Large intestine (tissue), 3 donors: Measurements from ENCODE around the gene WNT11. TPM values are rescaled to one million over a fixed set of nuclear protein-coding genes. Genes with fewer than 3 reads are reported as not detected.
A peak's percentile ranks its signal among the peaks of the same experiment; 100 is the strongest.

Experiments used
- DNase-seq, 2 donors: peaks; one replicate each; pipeline versions ENCODE4 v3.0.0 to v3.0.0-alpha.2; 2013
- H3K27ac ChIP-seq: one replicate; pipeline ENCODE4 v1.5.1; 2013; ENCODE audit warnings: low read length
- H3K27me3 ChIP-seq: 2 replicates; pipeline ENCODE4 v1.6.1; 2013; ENCODE audit warnings: low read length; ENCODE audit not compliant: control insufficient read depth, insufficient read depth
- H3K36me3 ChIP-seq: 2 replicates; pipeline ENCODE4 v1.6.1; 2013; ENCODE audit warnings: low read length; ENCODE audit not compliant: control insufficient read depth, insufficient read depth
- H3K4me1 ChIP-seq: one replicate; pipeline ENCODE4 v1.6.1; 2013; ENCODE audit warnings: low read length; ENCODE audit not compliant: control insufficient read depth, insufficient read depth
- H3K4me3 ChIP-seq: one replicate; pipeline ENCODE4 v1.5.1; 2013; ENCODE audit warnings: low read length
- H3K9me3 ChIP-seq: one replicate; pipeline ENCODE4 v1.6.1; 2013; ENCODE audit warnings: mild to moderate bottlenecking, low read depth, low read length, moderate library complexity; ENCODE audit not compliant: control insufficient read depth
- WGBS: methylation state at CpG from one replicate; pipeline ENCODE4 v1.1.5; 2013; ENCODE audit warnings: low lambda C conversion rate; ENCODE audit not compliant: insufficient coverage; 5-methylcytosine and 5-hydroxymethylcytosine counted together
- polyA plus RNA-seq: library from polyadenylated mRNA; unstranded; fragments of 120-200 nt; gene quantifications from one replicate; pipeline ENCODE4 v1.2.1, GENCODE V29; 2013

WNT11 gene
- polyA plus RNA-seq, 1 donor, result 14.4 TPM

- H3K36me3 ChIP-seq, result no peaks in the 10 kb centered on the region
- WGBS, result no CpG with 5 or more reads among the region's 3 CpGs
These were observed 12.9 kb upstream of the WNT11 start for GRCh38 chr11:76219243-76219642.

GRCh38 chr11:76218449-76219178, 12.3 kb upstream of the WNT11 start:
- DNase-seq, result no peak
- H3K4me3 ChIP-seq, result no peak overlapping the region
- peaks cover 2% of the 10 kb centered on the region for H3K4me1 ChIP-seq
- H3K27ac ChIP-seq, result no peak overlapping the region
- no CpG with 5 or more reads among the region's 9 CpGs for WGBS
- H3K9me3 ChIP-seq, result no peaks in the 10 kb centered on the region
- peaks cover 4% of the 10 kb centered on the region for H3K27me3 ChIP-seq
- H3K36me3 ChIP-seq, result no peaks in the 10 kb centered on the region

More at GRCh38 chr11:76219243-76219642, 12.9 kb upstream of the WNT11 start:
- Histone ChIP-seq H3K4me3 (no peak overlapping the region), H3K27ac (no peak overlapping the region), H3K27me3 (peaks cover 2% of the 10 kb centered on the region), H3K4me1 (peaks cover 4% of the 10 kb centered on the region), H3K9me3 (no peaks in the 10 kb centered on the region)
- no peak for DNase-seq

- no peak overlapping the region for H3K27ac ChIP-seq
- H3K27me3 ChIP-seq, result peaks cover 13% of the 10 kb centered on the region
- WGBS, result 50% methylated on average over 1 of the region's 8 CpGs
- H3K36me3 ChIP-seq, result no peaks in the 10 kb centered on the region
- no peaks in the 10 kb centered on the region for H3K9me3 ChIP-seq
- peaks cover 2% of the 10 kb centered on the region for H3K4me1 ChIP-seq
- H3K4me3 ChIP-seq, result no peak overlapping the region
- peak in 1 of 2 donors; percentile 31 for DNase-seq
These were observed 11.4 kb upstream of the WNT11 start for GRCh38 chr11:76217653-76218160.

- H3K4me1 ChIP-seq, result peaks cover 2% of the 10 kb centered on the region
- H3K4me3 ChIP-seq, result no peak overlapping the region
- no CpG with 5 or more reads among the region's 9 CpGs for WGBS
- DNase-seq, result no peak
- no peak overlapping the region for H3K27ac ChIP-seq
- no peaks in the 10 kb centered on the region for H3K36me3 ChIP-seq
- H3K9me3 ChIP-seq, result no peaks in the 10 kb centered on the region
- peaks cover 23% of the 10 kb centered on the region for H3K27me3 ChIP-seq
These were observed 10.4 kb upstream of the WNT11 start for GRCh38 chr11:76216536-76217325.

GRCh38 chr11:76215941-76216340, 9.6 kb upstream of the WNT11 start:
- peaks cover 2% of the 10 kb centered on the region for H3K4me1 ChIP-seq
- no peak overlapping the region for H3K27ac ChIP-seq
- no peak overlapping the region for H3K4me3 ChIP-seq
- no peaks in the 10 kb centered on the region for H3K9me3 ChIP-seq
- no peak for DNase-seq
- H3K36me3 ChIP-seq, result no peaks in the 10 kb centered on the region
- H3K27me3 ChIP-seq, result peaks cover 31% of the 10 kb centered on the region
- no CpG with 5 or more reads among the region's 6 CpGs for WGBS

GRCh38 chr11:76214968-76215548, 8.8 kb upstream of the WNT11 start:
- Histone ChIP-seq H3K36me3 (no peaks in the 10 kb centered on the region), H3K9me3 (no peaks in the 10 kb centered on the region), H3K27me3 (peaks cover 35% of the 10 kb centered on the region), H3K4me3 (no peak overlapping the region), H3K27ac (no peak overlapping the region), H3K4me1 (peaks cover 6% of the 10 kb centered on the region)
- WGBS, result no CpG with 5 or more reads among the region's 7 CpGs
- no peak for DNase-seq

- no peaks in the 10 kb centered on the region for H3K36me3 ChIP-seq
- H3K4me3 ChIP-seq, result no peak overlapping the region
- no CpG with 5 or more reads among the region's 5 CpGs for WGBS
- H3K9me3 ChIP-seq, result peaks cover 4% of the 10 kb centered on the region
- H3K4me1 ChIP-seq, result peaks cover 12% of the 10 kb centered on the region
- H3K27me3 ChIP-seq, result peaks cover 43% of the 10 kb centered on the region
- no peak for DNase-seq
- H3K27ac ChIP-seq, result no peak overlapping the region
These were observed 7.9 kb upstream of the WNT11 start for GRCh38 chr11:76214186-76214585.

- Histone ChIP-seq H3K27ac (no peak overlapping the region), H3K4me3 (no peak overlapping the region), H3K36me3 (no peaks in the 10 kb centered on the region), H3K9me3 (peaks cover 8% of the 10 kb centered on the region), H3K4me1 (peaks cover 28% of the 10 kb centered on the region), H3K27me3 (peaks cover 58% of the 10 kb centered on the region)
- WGBS, result no CpG with 5 or more reads among the region's 7 CpGs
- no peak for DNase-seq
These were observed 6.1 kb upstream of the WNT11 start for GRCh38 chr11:76212086-76213035.

- no peaks in the 10 kb centered on the region for H3K36me3 ChIP-seq
- no peak overlapping the region for H3K4me3 ChIP-seq
- H3K9me3 ChIP-seq, result peaks cover 8% of the 10 kb centered on the region
- peaks cover 36% of the 10 kb centered on the region for H3K4me1 ChIP-seq
- H3K27me3 ChIP-seq, result peaks cover 67% of the 10 kb centered on the region
- no CpG with 5 or more reads among the region's 35 CpGs for WGBS
- H3K27ac ChIP-seq, result no peak overlapping the region
- DNase-seq, result no peak
These were observed 4.9 kb upstream of the WNT11 start for GRCh38 chr11:76210931-76211851.
